GM18858 (cell line): ENCODE data around the gene PRKAG2.

Experiments used
- ATAC-seq: cut with Tn5 transposase; IDR thresholded peaks from one replicate; pipeline ENCODE4 v1.9.1; 2021; ENCODE audit not compliant: unreplicated experiment

Gene PRKAG2

DNA sequence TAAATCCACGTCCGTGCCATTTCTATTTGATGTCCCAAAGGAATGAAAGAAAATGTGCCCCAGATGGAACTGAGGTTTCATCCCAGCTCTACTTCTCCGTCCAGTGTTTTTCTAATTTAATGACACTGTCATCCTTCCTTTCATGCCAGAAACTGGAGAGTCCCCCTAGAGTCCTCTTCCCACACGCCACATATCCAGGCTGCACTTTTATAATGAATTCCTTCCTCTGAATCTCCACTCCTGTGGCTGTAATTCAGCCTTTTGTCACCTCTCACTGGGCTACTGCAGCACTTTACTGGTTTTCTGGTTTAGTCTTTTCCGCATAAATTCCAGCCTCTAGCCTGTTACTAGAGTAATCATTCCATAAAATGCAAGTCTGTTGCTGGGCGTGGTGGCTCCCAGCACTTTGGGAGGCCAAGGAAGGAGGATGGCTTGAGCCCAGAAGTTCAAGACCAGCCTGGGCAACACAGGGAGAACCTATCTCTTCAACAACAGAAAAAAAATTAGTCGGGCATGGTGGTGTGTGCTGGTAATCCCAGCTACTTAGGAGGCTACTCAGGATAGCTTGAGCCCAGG lies 214.6 kb downstream of the PRKAG2 start:
- ATAC-seq: no peak

DNA sequence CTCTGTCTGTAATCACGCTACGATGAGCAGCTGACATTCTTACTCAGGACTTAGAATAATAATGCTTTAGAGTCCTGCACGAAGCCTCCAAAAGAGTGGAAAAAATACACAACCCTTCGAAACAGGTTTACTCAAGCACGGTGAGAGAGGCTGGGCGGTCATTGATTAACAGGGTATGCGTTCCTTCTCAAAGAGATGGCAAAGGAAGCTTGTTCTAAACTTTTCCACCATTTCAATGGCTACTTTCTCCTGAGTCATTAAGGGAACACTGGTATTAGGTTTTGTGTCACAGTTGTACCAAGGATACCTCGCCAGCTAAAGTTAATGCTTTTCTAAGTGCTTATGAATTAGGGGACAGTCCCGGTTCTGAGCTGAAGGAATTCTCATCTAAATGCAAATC lies 215.3 kb downstream of the PRKAG2 start:
- no peak for ATAC-seq

DNA sequence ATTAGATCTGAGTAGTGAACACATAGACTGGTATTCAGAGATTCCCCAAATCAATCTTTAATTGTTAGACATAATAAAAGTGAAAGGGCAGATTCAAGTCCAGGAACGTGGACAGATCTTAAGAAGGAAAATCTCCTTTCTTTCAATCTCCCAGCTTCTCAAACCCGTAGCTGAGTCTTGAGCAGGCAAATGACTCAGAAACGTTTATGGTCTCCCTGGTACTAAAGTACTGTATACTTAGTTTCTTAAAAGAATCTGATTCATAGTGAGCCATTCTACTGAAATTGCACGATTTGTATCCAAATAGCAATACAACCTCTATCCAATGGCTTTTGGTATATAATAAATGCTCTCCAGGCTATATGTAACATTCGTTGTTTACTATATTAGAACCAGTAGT lies 216.8 kb downstream of the PRKAG2 start:
- ATAC-seq: no peak

DNA sequence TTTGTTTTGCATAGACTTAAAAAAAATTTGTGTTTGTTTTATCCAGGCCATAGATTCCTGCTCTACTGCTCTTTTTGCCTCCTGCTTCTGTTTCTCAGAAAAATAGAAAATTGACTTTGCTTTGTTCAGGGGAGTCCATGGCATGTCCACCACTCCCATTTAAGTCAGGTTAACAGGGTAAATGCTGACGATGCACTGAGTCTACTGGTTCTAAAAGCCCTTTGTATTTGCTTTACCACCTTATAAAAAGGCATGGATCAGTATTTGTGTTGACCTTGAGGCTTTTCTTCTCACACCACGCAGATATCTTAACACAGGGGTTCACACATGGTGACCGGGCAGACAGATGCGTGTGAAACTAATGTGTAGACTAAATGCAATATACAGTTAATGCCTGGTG lies 217.7 kb downstream of the PRKAG2 start:
- no peak for ATAC-seq

DNA sequence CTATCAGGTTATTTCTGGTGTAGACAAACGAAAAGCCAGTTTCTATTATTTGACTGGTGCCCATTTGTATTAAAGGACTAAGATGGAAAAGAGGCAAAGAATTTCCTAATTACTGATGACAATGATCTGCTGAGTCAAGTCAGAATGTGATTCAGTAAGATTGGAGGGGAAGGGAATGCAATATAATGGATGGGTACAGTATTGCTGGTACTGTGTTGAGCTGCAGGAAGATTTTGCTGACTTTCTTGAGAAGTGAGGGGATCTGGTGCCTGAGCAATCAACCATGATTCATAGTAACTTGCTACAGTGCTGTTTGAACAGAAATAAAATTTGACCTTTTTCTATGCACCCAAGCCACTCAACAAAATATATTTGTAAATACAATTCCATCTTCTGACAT lies 218.1 kb downstream of the PRKAG2 start:
- no peak for ATAC-seq

DNA sequence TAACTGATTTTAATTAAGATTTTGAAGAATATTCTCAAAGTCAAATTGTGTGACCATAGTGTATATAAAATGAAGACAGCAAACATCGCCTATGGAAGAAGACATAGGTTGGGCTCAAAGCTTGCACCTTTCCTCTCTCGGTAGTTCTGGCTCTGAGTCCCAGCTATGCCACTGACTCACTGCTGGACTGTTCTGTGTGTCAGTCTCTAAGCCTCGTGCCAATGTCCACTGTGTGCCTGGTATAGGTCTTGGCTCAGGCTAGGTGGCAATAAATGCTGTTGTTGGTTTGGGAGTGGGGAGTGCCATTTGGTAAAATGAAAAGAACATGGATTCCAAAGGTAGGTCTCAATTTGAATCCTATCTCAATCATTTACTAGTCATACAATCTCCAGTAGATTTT lies 219.7 kb downstream of the PRKAG2 start:
- no peak for ATAC-seq

DNA sequence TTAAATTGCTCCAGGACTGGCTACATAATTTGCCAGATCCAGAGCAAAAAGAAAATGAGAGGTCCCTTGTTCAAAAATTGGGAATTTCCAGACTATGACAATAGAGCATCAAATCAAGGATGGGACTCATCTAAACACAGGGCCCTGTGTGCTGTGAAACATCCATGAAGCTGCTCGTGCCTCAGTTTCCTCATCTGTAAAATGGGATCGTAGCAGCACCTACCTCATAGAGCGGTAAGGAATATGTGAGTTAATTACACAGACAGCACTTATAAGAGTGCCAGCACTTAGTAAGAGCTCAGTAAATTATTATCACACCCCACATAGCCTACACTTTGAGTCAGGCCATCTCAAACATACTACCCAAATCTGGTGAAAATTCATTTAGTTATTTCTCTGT lies 221.4 kb downstream of the PRKAG2 start:
- ATAC-seq: no peak

DNA sequence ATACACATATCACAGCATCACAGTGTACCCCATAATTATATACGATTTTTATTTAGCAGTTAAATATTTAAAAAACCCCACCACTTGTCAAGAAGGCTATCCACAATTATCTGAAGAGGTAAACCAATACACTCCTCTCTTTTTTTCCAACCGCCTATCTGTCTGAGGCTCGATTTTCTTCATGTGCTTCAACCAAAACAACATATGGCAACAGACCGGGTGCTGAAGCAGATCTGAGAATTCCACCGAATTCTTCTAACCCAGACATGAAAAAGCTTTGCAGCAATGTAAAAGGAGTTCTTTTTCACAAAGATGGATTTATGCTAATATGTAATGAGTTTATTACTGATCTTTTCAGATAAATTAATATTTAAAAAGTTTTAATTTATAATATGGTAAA lies 224.8 kb downstream of the PRKAG2 start:
- ATAC-seq: no peak

DNA sequence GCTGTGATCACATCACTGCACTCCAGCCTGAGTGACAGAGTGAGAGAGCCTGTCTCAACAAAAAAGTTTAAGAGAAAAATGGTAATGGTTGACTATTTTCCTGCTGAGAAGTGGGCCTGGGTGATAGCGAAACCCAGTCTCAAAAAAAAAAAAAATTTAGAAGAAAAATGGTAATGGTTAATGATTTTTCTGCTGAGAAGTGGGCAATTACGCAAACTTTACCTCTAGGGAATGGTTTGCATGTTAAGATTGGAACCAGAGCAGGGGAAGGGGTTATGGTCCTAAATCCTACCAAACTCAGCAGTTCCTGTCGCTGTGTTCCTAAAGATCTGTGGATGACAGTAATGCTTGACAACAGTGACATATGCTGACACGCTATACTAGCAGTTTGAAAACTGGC lies 226.8 kb downstream of the PRKAG2 start:
- ATAC-seq: no peak

DNA sequence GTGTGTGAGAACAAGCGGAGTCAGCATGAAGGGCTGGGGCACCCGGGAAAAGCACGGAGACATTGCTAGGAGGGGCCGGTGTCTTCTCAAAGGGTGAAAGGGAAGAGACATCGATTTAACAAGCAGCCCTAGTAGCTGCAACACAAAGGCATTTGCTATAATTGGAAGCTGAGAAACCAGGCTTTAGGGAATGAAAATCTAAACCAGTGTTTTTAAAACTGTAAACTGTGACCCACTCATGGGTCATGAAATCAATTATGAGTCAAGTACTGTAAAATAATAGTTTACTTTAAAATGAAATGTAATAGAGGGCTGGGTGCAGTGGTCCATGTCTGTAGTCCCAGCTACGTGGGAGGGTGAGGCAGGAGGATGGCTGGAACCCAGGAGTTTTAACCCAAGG lies 228.5 kb downstream of the PRKAG2 start:
- ATAC-seq: no peak

DNA sequence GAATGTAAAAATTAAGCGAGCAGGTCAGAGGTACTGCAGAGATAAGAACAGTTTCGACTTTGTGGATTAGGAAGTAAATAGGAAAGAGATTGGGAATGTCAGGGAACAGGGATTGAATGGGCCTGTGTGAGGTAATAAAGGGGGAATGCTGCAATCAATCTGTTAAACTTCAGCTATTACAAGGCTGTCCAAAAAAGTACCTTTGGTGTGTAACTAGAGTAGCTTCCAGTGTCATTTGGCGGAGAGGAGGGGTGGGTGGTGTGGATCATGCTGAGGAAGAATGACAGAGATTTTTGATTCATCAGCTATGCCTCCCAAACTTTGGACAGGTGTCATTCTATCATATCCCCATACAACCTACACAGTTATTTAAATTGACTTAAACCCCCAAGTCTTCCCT lies 229.0 kb downstream of the PRKAG2 start:
- no peak for ATAC-seq

DNA sequence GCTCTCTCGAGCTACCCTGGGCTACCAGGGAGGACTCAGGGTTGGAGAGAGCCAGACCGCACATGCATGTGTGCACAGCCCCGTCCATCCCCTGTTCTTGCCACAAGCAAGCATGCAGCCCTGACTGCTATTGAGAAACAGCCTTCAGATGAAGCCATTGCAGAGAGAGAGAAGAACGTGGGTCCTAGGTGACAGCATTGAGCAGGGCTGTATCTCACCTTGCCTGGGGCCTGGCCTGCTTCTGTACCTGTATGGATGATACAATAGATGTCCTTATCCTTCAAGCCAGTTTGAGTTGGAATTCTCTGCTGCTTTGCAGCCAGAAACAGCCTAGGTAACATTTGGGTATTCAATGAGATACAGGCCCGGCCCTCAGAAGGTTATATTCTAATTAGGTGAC lies 229.9 kb downstream of the PRKAG2 start:
- ATAC-seq: no peak

DNA sequence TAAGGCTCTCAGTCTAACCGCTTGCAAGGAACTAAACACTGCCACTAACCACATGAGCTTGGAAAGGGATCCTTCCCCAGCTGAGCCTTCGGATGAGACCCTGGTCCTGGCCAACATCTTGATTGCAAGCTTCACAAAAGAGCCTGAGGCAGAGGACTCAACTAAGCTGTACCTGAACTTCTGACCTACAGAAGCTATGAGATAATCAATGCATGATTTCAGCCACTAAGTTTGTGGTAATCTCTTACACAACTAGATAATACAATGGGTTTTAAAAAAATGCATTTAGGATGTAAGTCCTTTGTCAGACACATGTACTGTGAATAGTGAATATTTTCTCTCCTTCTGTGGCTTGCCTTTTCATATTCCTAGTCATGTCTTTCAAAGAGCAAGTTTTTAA lies 231.6 kb downstream of the PRKAG2 start:
- ATAC-seq: no peak

DNA sequence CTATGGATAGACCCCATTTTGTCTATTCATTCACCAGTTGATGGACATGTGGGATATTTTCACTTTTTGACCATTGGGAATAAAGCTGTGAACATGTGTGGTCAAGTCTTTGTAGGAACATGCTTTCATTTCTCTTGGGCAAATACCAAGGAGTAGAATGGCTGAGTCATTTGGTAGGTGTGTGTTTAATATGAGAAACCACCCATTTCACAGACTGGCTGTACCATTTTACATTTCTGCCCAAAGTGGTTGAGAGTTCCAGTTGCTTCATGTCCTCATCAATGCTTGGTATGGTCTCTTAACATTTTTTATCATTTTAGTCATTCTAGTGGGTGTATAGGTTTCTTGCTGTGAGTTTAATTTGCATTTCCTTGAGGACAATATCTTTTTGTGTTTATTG lies 232.4 kb downstream of the PRKAG2 start:
- no peak for ATAC-seq

DNA sequence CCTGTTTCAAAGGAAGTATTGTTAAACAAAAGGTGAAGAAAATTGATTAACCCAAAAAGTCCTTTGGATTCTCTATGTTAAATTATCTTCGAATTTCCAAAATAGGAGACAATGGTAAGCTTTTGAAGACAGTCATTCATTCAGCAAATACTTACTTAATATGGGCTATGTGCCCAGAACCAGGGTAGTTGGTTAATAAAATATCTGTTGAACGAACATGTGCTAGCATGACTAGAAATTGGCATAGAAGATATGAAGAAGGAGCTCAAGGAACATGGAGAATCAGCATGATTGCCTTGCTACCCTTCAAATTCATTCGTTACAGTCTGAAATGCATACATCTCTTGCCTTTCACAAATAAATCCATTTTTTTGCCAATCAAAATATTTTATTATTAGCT lies 234.2 kb downstream of the PRKAG2 start:
- no peak for ATAC-seq

DNA sequence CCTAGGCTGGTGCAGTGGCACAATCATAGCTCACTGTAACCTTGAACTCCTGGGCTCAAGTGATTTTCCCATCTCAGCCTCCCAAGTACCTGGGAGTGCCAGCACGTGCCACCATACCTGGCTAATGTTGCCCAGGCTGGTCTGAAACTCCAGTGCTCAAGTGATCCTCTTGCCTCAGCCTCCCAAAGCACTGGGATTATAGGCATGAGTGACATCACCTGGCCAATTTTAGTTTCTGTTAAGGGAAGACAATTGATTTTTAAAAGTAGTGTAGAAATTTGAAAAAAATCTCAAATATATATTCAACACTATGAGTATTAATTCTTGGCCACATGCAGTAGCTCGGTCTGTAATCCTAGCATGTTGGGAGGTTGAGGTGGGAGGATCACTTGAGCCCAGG lies 235.3 kb downstream of the PRKAG2 start:
- no peak for ATAC-seq

DNA sequence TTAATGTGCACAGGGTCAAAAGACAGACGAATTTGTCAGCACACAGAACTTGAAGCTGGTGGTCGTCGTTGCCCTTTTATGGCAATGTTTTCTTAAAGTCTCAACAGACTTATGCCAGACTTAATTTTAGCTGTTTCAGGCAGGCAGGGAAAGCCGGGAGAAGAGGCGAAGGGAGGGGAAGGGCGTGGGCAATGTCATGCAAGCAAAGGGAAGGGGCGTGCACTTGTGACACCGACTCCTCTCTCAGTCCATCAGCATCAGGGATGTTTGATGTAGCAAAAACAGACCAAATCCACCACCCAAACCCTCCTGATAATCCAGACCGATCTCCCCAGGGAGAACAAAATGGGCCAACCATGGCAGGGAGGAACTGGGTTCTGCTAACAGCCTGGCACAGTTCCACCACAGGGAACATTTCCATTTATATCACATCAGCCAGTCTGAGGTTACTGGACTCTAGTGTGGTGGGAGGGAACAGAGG lies 239.1 kb downstream of the PRKAG2 start:
- no peak for ATAC-seq

DNA sequence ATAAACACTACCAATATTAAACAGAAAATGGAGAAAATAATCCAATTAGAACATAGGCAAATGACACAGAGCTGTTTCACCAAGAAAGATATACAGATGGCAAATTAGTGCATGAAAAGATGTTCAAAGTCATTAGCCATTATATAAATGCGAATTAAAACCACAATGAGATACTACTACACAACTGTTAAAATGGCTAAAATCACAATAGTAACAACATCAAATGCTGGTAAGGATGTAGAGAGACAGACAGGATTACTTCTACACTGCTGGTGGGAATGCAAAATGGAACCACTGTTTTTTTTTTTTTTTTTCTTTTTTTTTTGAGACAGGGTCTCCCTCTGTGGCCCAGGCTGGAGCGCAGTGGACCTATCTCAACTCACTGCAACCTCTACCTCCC lies 242.3 kb downstream of the PRKAG2 start:
- ATAC-seq: no peak

DNA sequence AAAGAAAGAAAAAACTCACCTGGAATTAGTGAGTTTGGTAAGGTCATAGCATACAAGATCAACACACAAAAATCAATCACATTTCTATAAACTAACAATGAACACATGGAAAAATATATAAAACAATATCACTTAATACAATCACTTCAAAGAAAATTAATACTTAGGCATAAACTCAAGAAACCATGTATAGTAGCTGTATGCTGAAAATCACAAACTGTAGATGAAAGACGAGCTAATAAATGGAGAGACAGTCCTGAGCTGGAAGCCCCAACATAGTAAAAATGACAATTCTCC lies 243.5 kb downstream of the PRKAG2 start:
- ATAC-seq: no peak

DNA sequence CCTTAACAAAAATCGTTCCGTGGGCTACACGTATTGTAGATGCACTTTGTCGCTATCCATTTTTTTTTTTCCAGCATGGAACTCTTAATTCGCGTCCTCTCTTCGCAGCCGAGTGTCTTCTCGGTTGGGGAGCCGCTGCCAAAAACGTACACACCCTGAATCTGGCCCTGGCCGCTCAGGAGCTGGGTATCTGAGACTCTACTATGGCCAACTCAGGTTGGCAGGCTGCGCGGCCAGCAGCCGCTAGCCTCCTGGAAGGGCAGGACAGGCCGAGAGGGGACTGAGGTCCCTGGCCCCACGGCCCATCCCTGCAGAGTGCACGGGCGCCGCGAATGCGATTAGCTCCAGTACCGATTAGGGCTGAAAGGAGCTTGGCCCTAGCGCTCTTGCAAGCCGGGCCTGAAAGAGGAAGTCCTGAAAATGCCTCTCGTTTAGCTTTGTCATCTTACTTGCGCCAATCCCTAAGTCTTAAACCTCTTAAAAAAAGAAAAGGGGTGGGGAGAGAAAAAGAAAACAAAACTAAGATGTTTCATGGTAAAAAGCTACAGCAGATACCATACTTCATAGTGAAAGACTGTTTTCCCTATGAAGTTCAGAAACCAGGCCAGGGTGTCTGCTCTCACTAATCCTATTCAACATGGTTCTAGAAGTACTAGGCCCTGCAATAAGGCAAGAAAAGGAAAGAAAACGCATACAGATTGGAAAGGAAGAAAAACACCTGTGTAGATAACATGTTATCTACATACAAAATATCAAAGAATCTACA lies 244.0 kb downstream of the PRKAG2 start:
- ATAC-seq: peak; percentile 55

DNA sequence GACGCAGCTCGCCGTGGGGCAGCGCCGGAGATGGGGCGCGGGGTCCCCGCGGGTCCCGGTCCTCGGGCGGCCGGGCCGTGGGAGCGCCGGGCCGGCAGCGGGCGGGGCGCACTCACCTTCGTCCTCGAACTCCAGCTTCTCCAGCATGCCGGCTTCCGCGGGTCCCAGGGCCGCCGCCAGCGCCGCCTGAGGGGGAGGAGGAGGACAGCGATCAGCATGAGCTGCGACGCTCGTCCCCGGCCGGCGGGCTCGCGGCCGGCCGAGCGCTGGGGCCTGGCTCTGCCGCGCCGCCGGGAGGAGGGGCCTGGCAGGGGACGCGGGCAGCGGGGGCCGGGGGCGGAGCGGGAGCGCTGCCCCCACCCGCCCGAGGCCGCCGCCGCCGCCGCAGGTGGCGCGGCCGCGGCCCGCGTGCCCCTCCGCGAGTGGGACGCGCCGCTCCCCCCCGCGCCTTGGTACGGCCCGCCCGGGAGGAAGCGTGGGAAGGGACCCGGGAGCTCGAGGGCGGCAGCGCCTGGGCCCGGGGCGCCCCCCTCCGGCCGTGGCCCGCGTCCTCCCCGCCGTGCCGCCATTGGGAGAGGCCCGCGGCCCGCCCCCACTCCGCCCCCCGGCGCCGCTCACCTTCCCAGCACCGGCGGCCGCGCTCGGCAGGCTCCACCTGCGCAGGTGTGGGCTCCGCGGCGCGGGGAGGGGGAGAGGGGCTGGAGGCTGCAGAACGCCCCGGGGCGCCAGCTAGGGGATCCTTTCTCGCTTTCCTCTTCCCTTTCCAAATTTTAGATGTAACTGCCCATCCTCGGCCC lies 244.8 kb downstream of the PRKAG2 start:
- ATAC-seq: peak; percentile 59

DNA sequence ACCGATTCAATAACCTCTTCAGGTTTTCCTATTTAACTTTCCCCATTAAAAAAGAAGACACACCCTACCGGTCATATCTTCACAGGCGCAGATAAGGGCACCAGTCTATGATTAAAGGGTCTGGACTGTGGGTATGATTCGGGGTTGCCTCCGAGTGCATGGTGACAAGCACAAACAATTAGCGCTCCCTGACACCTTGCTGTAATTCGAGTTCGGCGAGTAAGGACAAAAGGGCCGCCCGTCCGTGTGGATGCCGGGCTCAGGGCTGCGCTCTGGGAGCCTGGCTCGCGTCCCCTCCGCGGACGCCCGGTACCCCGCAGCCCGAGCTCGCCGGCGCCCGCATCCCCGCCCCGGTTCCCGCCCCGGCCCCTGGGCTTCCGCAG lies 245.4 kb downstream of the PRKAG2 start:
- peak; percentile 9 for ATAC-seq
